Measurements from ENCODE around the gene KLHDC8B.

The KLHDC8B gene

DNA sequence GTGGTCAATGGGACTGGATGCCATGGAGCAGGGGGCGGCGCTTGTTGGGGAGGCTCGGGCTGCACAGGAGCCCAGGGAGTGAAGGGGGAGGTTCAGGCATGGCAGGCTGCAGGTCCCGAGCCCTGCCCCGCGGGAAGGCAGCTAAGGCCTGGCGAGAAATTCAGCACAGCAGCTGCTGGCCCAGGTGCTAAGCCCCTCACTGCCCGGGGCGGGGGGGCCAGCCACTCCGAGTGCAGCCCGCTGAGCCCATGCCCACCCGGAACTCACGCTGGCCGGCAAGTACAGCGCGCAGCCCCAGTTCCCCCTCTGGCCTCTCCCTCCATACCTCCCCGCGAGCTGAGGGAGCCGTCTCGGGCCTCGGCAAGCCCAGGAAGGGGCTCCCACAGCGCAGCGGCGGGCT lies 11.3 kb downstream of the KLHDC8B start:
- no peak overlapping the region for H3K4me3 ChIP-seq (ENCODE audit: low read depth, low read length)
- TF ChIP-seq, protein P1, sequence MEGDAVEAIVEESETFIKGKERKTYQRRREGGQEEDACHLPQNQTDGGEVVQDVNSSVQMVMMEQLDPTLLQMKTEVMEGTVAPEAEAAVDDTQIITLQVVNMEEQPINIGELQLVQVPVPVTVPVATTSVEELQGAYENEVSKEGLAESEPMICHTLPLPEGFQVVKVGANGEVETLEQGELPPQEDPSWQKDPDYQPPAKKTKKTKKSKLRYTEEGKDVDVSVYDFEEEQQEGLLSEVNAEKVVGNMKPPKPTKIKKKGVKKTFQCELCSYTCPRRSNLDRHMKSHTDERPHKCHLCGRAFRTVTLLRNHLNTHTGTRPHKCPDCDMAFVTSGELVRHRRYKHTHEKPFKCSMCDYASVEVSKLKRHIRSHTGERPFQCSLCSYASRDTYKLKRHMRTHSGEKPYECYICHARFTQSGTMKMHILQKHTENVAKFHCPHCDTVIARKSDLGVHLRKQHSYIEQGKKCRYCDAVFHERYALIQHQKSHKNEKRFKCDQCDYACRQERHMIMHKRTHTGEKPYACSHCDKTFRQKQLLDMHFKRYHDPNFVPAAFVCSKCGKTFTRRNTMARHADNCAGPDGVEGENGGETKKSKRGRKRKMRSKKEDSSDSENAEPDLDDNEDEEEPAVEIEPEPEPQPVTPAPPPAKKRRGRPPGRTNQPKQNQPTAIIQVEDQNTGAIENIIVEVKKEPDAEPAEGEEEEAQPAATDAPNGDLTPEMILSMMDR (IDR thresholded peaks at IDR 0.05; ENCODE audit: borderline replicate concordance, insufficient read depth, low read depth, low read length) = no peak

DNA sequence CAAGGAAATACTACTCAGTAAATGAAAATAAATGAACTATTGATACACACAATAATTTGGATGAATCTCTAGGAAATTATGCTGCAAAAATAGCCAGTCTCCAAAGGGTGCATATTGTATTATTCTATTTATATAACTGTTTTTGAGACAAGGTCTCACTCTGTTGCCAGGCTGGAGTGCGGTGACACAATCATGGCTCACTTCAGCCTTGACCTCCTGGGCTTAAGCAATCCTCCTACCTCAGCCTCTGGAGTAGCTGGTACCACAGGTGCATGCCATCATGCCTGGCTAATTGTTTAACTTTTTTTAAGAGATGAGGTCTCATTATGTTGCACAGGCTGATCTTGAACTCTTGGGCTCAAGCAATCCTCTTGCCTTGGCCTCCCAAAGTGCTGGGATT lies 12.5 kb downstream of the KLHDC8B start:
- TF ChIP-seq, protein P1 (IDR thresholded peaks at IDR 0.05; ENCODE audit: borderline replicate concordance, insufficient read depth, low read depth, low read length) = no peak
- H3K4me3 ChIP-seq (ENCODE audit: low read depth, low read length) = no peak overlapping the region

DNA sequence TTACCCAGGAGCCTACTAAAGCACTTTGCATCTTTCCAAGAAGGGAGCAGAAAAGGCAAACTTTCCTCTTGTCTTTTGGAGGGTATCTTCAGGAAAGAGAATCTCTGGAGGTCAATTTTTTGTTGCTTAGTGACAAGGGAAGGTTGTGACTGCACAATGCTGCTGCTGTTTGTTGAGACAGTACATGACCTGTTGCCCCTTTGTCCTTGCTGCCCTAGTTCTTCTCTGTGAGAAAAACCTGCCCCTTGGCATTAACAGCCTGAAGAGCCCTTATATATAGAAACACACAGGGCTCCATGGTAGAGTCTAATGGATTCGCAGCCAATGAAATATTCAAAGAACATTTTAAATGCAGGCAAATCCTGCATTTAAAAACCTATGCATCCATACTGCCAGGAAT lies 20.3 kb downstream of the KLHDC8B start:
- no peak overlapping the region for H3K4me3 ChIP-seq (ENCODE audit: low read depth, low read length)

DNA sequence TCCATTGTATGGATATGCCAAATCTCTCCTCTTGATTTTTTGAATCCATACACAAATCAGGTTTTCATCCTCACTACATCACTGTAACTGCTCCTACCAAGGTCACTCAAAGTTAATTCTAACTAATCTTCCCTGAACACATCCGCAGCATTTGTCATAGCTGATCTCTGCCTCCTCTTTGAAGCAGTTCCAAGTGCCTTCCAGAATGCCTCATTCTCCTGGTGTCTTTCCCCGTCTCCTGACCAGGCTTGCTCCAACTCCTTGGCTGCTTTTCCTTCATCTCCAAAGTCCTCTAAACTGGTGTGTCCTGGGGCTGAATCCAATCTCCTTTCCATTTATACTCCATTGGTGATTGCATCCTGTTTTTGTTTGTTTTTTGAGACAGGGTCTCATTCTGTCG lies 26.8 kb downstream of the KLHDC8B start:
- no peak overlapping the region for H3K4me3 ChIP-seq (ENCODE audit: low read depth, low read length)
- TF ChIP-seq, protein P1 (IDR thresholded peaks at IDR 0.05; ENCODE audit: borderline replicate concordance, insufficient read depth, low read depth, low read length) = no peak

More for the DNA sequence above, 20.3 kb downstream of the KLHDC8B start:
- TF ChIP-seq, protein P1 (IDR thresholded peaks at IDR 0.05; ENCODE audit: borderline replicate concordance, insufficient read depth, low read depth, low read length) = no peak

DNA sequence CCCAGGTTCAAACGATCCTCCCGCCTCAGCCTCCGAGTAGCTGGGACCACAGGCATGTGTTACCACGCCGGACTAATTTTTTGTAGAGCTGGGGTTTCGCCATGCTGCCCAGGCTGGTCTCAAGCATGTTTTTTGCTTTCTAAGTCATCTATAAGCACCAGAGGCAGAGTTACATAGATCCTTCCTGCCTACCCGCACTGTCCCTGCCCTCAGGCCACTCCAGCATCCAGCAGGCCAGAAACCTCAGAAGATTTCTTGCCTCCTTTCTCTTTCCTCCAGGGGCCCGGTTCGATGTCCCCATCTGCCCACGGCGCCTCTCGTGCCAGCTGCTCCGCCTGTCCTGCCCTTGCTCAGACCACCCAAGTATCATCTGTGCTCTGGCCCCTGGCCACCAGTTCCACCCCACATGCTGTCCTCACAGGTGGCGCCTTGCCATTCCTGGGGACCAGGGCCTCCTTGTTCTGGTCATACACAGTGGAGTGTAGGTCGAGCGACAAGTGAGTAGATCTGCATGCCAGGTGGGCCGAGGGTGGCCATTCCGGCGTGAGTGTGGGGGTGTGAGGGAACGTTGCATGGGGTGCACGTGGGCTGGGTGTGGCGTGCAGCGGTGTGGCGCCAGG lies 27.3 kb downstream of the KLHDC8B start:
- H3K4me3 ChIP-seq (ENCODE audit: low read depth, low read length) = no peak overlapping the region
- TF ChIP-seq, protein P1 (IDR thresholded peaks at IDR 0.05; ENCODE audit: borderline replicate concordance, insufficient read depth, low read depth, low read length) = no peak

DNA sequence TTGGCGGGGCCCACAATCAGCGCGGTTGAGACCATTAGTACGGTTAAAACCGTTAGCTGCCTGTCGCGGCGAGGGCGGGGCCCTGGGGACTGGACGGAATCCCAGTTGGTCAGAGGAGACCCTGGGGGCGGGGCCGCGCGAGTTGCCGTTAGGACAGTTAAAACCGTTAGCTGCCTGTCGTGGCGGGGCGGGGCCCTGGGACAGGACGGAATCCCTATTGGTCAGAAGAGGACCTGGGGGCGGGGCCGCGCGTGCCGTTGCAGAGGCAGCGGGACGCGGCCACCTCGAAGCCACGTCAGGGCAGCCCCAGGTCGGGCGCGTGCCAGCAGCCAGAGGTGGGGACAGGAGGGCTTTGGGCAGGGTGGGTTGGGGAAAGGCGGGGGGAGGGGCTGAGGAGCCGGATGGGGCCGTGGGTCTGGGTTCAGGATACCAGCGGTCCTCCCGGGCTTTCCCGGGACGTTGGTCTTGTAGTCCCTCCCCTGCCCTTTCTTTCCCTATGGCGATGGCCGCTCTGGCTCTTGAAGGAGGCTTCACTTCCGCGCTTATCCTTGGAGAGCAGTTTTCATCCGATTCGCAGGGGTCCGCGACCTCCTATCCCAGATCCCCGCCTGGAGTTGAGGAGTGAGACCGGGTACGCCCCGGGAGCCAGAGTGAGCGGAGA lies 28.0 kb downstream of the KLHDC8B start:
- TF ChIP-seq, protein P1 (IDR thresholded peaks at IDR 0.05; ENCODE audit: borderline replicate concordance, insufficient read depth, low read depth, low read length) = no peak

DNA sequence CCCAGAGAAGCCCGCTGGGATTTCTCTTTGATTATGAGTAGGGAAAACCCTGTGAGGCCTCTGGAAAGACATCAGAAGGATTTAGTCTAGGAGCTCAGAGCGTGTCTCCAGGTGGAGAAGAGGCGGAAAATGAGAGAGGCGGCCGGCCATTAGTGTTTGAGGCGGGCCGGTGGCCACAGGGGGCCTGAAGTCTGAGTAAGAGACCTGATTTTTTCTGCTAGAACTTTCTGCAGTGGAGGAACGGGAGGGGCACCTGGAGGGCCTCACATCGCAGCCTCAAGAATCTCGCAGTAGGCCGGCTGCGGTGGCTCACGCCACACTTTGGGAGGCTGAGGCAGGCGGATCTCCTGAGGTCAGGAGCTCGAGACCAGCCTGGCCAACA lies 28.5 kb downstream of the KLHDC8B start:
- TF ChIP-seq, protein P1 (IDR thresholded peaks at IDR 0.05; ENCODE audit: borderline replicate concordance, insufficient read depth, low read depth, low read length) = no peak
- no peak overlapping the region for H3K4me3 ChIP-seq (ENCODE audit: low read depth, low read length)

More for the DNA sequence above, 28.0 kb downstream of the KLHDC8B start:
- H3K4me3 ChIP-seq (ENCODE audit: low read depth, low read length) = no peak overlapping the region
